NCI-H1694 treated with DMSO at 0.1 percent for 48 hours (cell line): ENCODE results near the gene APBA2.

Experiments used
- DNase-seq: peaks from one replicate; lab custom pipeline; 2025; lab: John Stamatoyannopoulos, UW

APBA2 gene

DNA sequence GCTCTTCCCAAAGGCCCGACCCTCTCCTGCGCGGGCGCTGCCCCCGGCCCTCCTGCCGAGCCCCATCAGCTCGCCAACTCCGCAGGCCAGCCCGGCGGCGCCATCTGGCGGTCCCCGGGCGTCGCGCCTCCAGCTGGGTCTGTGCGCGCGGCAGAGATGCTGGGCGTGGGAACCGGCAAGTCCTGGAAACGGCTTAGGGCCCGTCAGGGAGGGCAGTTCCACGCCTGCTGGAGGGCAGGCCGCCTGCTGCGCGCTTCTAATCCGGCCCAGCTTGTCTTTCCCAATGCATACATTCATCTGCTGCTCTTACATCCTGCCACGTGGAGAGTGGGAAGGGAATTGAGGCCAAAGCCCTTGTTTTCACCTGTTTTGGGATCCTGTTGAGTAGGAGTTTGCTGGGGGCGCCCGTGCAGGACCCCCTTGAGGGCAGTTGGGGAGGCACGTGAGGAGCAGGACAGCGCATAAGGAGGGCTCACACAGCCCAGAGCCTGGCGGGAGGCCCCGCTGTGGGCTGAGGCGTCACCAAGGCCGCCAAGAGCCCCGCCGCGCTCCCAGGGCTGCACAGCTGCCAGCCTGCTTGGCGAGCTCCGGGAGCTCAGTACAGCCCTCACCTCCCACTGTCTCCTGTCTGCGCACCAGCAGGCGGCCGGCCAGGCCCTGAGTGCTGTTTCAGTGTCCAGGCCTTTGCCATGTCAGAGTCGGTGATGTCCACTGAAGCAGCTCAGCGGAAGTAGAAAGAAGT lies 218.2 kb downstream of the APBA2 start:
- DNase-seq: no peak

DNA sequence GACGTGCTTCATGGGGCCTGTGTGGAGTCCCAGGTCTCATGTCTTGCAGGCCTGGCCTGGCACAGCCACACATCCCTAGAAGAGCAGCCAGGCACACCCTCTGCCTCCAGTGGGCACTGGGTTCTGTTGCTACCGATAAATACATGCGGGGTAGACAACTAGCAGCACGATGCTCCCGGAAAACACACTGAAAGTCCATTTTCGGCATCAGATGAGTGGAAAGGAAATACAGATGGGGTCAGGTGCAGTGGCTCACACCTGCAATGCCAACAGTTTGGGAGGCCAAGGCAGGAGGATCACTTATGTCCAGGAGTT lies 218.7 kb downstream of the APBA2 start:
- no peak for DNase-seq

DNA sequence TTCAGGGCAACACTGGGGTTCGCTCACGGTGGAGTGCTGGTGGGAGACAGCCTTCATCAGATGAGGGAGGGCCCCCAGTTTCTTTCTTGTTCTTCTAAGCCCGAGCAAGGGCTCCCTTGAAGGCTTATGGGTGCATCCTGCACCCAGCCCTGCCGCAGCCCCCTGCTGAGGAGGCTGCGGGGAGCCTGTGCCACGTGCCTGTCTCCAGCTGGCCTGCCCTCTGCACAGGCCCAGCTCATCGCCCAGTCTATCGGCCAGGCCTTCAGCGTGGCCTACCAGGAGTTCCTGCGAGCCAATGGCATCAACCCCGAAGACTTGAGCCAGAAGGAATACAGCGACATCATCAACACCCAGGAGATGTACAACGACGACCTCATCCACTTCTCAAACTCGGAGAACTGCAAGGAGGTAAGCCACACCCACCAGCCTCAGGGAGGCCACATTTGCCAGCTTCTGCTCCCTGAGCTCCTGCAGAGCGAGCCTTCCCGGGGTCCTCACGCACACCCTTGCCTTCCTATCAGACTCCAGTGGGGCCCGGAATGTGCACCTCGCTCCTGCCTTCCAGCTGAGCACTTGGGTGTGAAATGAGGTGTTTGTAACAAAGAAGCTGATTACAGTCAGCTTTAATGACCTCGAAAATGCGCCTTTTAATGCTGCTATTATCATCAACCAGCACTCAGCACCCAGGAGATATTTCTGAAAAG lies 219.5 kb downstream of the APBA2 start:
- no peak for DNase-seq

DNA sequence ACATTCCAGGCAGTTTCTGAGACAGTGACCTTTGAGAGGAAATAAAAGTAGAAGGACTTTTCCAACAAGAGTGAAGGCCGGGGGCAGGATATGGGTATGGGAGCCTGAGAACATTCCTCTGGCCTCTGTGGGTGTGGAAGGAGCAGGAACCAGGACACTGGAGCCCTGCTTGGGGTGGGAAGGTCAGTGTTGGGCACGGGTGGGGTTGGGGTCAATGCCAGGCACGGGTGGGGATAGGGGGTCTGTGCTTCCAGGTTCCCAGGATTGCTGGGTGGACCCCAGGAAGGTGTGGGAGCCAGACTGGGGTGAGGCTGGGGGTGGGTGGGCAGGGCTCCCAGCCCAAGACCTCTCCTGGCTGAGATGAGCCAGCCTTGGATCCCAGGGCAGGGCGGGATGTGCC lies 220.3 kb downstream of the APBA2 start:
- no peak for DNase-seq

DNA sequence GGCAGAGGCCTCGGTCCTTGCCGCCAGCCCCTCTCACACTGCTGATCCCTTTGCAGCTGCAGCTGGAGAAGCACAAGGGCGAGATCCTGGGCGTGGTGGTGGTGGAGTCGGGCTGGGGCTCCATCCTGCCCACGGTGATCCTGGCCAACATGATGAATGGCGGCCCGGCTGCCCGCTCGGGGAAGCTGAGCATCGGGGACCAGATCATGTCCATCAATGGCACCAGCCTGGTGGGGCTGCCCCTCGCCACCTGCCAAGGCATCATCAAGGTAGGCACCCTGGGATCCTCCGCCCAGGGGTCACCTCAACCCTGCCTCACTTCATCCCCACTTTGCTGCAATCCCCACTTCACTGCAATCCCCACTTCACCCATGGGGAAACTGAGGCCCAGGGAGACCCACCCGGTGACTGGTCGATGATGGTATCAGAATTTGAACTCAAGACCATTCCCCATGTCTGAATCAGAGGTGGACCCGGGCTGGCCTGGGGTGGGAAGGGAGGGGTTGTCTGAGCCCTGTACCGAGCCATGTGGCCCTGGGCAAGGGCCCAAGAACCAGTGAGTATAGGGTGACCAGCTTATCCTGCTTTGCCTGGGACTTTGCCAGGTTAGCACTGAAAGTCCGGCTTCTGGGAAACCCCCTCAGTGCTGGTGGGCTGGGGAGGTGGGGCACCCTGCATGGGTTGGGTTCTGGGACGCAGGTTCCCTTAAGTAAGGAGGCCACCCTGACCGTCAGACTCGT lies 220.9 kb downstream of the APBA2 start:
- DNase-seq: no peak

DNA sequence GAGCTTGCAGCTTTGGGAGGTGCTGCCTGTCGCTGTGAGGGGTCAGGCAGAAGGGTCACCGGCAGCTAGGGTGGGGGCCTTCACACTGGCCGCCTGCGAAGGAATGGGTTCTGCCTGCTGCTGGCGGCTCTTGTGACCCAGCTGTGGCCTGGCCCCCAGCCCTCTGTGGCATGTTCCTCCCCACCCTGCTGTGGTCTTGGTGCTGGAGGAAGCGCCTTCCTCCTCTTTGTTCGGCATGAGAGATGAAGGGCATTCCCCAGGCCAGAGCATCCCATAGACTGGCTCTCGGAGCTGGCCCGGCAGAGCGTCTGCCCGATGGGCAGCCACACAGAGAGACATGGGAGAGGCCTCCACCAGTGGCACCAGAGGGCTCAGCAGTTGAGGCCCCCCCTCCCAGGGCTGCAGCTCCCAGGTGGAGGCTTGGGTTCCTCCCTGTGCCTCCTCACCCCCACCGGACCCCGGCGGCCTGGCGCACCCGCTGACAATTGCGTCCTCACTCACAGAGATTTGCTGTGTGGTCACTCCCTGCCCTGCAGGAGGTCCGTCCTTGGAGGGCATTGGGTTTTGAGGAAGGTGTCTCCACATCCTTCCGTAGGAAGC lies 221.6 kb downstream of the APBA2 start:
- DNase-seq: no peak

DNA sequence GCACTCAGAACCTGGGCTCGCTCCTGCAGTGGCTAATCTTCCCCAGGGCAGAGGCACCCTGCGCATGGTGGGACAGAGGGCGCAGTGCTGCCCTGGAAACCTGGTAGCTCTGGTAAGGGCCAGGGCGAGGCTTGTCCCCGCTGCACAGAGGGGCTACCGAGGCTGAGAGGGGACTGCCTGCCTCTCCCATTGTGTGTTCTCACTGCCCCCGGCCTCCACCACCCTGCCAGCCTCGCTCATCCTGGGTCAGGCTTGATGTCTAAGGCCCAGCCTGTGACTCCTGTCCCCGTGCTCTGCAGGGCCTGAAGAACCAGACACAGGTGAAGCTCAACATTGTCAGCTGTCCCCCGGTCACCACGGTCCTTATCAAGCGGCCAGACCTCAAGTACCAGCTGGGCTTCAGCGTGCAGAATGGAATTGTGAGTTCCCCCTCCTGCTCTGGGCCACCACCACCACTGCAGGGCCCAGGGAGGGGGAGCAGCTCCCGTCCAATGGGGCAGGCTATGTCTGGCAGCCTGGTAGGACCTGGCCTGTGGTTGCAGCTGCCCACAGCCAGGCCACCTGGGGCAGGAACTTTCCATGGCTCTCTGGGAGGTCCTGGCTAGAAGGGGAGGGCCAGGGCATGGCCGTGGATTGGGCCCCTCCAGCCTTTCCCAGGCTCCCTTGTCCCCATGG lies 222.3 kb downstream of the APBA2 start:
- no peak for DNase-seq

DNA sequence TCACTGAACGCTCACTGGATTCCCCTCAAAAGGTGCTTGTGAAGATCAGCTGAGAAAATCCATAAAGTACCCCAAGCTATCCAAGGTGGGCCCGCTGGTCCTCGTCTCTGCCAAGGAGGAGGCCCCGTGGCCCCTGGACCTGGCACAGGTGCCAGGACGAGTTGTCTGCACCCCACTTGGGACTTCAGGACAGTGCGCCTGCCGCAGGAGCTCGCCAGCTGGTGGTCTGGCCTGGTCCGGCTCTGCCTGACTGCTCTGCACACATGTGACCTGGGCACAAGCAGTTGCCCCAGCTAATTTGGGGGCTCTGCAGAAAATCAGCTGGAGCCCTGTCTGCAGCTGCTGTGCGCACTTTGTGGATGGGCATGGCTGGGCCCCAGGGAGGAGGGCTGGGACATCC lies 224.0 kb downstream of the APBA2 start:
- DNase-seq: no peak

DNA sequence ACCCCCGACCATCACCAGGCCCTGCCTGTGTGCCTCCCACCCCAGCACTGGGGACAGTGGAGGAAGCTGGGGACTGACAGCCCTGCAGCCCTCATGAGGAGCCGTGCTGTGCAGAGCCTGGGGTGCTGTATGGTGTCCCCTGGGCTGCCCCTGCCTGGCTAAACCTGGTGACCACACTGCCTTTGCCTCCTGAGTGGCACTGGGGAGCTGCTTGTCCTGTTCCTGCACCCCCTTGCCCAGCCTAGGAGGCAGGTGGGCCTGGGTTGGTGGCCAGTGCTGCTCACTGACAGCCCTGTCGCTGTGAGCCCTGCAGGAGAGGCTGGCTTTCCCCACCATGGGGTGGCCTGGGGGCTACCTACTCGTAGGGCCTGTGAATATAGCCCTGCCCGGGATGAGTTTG lies 224.4 kb downstream of the APBA2 start:
- no peak for DNase-seq

DNA sequence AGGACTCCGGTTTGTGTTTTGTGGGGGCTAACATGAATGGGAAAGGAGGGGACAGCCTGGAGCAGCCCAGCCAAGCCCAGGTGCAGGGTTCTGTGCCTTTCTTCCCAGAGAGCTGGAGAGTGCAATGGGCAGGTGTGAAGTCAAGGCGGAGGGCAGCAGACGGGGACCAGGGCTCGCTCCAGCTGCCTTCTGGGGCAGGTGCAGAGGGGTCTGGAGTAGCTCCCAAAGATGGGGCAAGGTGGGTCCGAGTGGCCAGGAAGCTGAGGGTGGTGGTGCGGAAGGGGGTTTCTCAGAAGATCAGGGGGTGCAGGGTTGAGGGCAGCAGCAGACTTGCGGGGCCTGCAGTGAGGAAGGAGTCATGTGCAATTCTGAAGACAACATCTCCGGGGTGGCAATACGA lies 225.0 kb downstream of the APBA2 start:
- DNase-seq: no peak

DNA sequence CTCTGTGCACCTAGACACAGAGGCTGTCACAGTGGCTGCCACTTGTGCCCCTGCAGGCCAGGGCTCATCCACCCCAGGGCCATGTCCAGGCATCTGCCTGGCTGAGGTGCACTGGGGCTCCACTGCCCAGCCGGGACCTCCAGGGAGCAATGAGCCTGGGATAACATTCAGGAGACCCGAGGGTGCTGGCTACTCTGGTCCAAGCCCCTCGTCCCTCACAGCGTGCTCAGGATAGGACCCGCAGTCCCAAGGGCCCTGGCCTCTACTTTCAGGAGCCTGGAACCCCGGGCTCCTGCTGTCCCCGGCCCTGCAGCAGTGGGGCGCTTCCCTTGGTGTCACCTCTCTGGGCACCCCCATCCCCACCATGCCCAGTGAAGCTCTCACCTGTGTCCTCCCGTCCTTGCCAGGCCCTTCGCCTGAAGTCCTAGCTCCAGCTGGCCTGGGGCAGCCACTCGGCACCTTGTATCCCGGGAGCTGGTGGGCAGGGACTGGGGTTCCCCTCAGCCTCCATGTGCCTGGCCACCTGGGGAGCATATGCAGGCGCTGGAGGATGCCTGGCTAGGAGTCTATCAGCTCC lies 226.0 kb downstream of the APBA2 start:
- DNase-seq: no peak

DNA sequence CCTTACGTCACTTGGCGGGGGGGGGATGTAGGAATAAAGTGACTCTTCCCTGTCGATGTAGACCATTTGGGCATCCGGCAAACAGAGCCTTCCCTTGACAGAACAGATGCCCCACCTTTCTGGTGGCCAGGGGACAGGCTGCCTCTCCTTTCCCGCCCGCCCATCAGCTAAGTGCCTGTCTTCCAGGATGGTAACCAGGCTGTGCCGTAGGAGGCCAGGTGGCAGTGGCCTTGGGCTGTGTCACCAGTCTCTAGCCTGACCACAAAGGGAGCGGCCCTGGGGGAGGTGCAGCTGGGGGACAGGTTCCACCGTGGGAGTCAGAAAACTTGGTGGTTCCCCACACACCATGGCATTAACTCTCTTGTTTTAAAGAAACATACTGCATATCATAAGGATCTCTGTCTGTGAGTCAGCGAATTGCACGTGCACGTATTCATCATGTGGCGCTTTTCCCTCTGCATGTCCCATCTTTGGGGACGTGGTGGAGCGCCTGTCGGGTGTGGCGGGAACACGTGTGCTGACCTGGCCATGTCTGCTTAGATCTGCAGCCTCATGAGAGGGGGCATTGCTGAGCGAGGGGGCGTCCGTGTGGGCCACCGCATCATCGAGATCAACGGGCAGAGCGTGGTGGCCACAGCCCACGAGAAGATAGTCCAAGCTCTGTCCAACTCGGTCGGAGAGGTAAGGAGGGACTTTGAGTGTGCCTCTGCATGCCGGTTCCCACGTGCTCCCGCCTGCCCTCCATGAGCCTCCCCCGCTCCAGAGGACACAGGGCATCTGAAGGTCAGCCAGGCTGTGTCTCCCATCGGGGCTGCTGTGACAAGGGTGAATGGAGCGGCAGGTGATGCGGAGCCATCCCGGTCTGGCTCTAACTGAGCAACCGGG lies 227.8 kb downstream of the APBA2 start:
- DNase-seq: no peak

DNA sequence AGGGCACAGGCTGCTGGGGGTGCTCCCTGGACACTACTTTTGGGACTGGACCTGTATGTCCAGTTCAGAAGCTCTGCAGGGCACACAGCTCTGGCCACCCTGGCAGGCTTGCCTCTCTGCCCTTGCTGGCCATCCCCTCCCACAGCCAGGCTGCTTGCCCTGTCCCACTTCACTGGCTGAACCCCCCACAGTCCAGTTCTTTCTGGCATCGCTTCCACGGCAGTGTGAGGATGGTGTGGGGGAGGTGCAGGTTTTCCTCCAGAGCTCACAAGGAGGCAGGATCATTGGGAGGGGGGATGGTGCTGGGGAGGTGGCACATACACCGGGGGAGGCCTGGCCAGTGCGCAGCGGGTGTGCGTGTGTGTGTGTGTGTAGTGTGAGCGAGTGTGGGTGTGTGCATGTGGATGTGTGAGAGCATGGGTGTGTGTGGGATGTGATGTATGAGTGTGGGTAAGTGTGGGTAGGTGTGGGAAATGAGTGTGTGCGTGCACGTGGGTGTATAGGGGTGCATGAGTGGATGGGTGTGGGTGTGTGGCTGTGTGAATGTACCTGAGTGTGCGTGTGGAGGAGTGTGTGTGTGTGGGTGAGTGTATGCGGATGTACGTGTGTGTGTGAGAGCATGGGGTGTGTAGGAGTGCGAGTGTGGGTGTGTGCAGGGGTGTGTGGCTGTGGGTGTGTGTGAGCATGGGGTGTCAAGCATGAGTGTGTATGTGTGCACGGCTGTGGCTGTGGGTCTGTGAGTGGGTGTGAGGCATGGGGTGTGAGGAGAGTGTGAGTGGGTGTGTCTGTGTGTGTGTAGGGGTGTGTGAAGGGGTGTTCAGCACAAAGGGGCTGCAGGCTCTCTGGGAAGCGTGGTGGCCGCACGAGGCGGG lies 228.7 kb downstream of the APBA2 start:
- no peak for DNase-seq

DNA sequence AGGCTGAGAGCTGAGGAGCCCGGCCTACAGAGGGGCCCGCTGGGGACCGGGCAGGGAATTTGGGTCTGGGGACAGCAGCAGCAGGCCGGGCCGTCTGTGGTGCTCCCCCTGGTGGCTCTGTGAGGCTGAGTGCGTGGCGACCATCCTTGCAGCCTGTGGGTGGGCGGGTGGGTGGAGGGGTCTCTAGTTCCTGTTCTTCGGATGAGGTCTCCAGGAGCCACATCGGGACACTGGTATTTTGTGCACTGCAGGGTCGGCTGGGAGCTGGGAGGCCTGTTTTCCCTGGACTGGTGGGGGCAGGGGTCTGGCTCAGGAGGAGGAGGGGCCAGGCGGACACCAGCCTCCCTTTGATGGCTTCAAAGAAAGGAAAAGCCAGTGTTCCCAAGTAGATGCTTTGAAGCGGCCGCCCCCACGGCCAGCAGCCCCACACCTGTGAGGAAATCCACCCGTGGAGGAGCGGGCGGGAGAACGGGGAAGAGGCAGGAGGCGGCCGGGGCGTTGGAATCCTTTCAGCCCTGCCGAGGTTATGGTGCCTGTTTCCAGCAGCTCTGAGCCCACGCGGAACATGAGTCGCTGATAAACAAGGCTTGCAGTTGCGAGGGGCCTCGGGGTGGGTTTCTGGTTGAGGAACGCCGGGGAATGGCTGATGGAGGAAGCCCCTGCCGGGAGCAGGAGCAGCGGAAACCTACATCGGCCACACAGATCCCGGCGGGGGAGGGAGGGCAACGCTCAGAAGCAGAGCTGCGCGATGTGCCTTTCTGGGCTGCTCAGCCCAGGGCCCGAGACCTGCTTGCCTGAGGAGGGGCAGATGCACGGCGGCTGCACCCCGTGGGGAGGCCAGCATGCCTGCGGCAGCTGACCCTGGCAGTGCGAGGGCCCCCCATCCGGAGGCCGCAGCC lies 229.6 kb downstream of the APBA2 start:
- no peak for DNase-seq

DNA sequence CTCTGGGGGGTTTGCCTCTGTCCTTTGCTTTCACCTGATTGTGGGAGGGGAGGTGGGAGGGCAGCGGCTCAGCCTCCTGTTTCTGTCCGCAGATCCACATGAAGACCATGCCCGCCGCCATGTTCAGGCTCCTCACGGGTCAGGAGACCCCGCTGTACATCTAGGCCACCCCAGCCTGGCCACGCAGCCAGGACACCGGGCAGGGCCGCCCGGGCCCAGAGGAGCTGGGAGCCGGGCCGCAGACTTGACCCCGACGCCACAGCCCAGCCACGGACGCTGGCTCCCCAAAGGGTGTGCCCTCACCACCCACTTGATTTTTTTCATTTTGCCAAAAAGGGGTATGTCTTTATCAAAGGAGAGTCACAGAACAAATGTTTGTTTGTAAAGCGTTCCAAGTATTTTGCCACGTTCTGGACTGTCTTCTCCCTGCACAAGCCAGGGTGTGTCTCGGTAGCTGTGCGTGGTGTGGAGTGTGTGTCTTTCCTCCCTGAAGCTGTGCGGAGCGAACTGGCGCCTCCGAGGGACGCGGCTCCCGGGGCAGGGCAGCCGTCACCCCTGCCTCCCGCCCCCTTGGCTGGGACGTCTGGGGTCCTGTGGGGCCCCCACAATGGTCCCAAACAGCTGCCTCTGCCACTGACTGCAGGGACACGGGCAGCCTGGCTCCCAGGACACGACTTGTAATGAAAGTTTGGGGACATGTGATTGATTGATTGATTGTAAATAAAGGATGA lies 231.4 kb downstream of the APBA2 start:
- DNase-seq: no peak

DNA sequence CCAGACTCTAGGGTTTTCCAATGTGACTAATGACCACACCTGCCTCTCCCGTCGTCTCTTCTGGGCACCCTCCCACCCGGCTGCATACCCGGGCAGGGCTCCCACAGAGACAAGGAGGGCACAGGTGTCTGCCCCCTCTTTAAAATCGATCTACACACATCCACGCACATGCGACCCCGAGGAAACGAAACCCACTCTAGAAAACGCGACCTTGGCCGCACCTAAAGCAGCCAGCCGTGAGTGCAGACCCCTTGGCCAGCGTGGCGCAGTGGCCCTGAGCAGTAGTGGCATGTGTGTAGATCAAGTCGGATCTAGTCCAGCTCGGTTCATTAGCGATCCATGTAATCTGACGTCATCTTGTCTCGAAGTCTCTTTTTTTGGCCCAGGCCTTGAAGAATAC lies 232.0 kb downstream of the APBA2 start:
- no peak for DNase-seq

DNA sequence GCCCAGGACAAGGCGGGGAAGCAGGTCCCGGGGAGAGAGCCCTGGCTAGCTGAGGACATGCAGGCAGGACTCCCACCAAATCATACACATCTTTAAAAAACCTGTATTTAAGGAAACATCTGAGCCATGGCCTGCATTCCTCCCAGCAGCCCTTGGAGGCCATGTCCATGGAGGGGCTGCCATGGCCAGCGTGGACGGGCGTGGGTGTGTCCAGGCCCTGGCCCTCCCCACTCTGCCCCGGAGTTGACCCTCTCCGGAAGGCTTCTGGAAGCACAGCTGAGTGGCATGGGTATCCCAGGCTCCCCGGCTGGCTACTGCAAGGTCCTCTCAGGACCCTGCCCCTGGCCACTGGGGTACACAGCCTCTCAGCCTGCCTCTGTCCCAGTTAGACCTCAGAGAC lies 234.1 kb downstream of the APBA2 start:
- DNase-seq: no peak
